NCI-H524 treated with DMSO at 0.1 percent for 48 hours (cell line): ENCODE results near the gene RPUSD1.
"Not testable (repeated sequence)": the region's sequence is repeated elsewhere in the genome, so short reads cannot be mapped to it uniquely, and the experiment has no call there.

ENCODE experiments used
- DNase-seq: peaks from one replicate; lab custom pipeline; 2025; lab: John Stamatoyannopoulos, UW

The RPUSD1 gene

DNA sequence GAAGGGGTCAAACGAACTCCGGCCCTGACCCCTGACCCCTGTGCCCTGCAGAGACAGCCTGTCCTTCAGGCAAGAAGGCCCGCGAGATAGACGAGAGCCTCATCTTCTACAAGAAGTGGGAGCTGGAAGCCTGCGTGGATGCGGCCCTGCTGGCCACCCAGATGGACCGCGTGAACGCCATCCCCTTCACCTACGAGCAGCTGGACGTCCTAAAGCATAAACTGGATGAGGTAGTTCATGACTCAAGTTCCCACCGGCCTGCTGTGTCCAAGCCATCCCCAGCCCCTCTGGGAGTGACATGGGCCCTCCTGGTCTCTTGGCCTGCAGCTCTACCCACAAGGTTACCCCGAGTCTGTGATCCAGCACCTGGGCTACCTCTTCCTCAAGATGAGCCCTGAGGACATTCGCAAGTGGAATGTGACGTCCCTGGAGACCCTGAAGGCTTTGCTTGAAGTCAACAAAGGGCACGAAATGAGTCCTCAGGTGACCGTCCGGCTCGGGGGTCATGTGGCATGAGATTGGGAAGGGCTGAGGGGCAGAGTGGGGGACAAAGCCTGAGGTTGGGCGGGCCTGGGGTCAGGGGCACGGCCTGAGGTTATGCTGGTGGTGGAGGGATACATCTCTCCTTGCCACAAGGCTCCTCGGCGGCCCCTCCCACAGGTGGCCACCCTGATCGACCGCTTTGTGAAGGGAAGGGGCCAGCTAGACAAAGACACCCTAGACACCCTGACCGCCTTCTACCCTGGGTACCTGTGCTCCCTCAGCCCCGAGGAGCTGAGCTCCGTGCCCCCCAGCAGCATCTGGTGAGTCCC, 22.0 kb downstream of the RPUSD1 start:
- no peak for DNase-seq

DNA sequence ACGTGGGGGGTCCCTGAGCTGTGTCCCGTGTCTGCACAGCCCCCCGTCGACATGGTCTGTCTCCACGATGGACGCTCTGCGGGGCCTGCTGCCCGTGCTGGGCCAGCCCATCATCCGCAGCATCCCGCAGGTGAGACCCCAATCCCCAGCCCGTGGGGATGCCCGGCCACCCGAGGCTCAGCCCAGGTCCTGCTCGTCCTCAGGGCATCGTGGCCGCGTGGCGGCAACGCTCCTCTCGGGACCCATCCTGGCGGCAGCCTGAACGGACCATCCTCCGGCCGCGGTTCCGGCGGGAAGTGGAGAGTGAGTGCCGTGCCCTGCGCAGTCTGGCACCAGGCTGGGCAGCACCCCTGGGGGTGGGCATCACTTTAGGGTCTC, 22.7 kb downstream of the RPUSD1 start:
- DNase-seq: no peak

DNA sequence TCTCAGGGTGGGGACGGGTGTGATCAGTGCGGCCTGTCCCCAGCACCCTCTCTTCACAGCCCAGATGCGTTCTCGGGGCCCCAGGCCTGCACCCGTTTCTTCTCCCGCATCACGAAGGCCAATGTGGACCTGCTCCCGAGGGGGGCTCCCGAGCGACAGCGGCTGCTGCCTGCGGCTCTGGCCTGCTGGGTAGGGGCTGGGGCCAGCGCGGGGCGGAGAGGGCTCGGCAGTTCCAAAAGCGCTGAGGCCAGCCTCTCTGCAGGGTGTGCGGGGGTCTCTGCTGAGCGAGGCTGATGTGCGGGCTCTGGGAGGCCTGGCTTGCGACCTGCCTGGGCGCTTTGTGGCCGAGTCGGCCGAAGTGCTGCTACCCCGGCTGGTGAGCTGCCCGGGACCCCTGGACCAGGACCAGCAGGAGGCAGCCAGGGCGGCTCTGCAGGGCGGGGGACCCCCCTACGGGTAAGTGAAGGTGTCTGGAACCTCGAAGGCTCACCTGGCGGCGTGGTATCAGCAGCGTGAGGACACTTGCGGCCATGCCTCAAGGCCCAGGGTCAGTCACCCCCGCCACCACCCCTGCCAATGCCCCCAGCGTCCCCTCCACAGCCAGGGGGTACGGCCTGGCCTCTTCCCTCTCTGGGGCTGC, 23.2 kb downstream of the RPUSD1 start:
- DNase-seq: no peak

DNA sequence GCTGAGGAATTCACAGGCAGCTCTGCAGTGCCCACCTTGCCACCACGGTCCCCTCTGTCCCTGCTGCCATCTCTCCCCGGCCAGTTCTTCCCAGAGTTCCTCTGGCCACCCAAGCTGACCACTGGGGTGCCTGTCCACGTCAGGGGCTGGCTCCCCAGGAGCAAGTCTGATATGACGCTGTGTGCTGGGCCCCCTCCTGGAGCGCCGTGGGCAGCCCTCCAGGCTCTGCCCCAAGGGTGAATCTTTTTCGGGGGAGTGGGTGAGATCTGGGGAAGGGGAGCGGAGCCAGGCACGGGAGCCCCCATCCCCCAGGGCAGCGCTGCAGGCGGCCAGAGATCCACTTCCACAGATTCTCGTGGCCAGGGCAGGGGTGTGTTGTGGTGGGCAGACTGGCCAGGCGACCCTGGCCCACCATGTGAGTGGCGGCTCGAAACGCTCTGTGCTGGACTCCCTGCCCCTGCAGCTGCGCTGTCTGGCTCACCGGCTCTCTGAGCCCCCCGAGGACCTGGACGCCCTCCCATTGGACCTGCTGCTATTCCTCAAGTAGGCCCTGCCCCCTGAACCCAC, 23.9 kb downstream of the RPUSD1 start:
- no peak for DNase-seq

DNA sequence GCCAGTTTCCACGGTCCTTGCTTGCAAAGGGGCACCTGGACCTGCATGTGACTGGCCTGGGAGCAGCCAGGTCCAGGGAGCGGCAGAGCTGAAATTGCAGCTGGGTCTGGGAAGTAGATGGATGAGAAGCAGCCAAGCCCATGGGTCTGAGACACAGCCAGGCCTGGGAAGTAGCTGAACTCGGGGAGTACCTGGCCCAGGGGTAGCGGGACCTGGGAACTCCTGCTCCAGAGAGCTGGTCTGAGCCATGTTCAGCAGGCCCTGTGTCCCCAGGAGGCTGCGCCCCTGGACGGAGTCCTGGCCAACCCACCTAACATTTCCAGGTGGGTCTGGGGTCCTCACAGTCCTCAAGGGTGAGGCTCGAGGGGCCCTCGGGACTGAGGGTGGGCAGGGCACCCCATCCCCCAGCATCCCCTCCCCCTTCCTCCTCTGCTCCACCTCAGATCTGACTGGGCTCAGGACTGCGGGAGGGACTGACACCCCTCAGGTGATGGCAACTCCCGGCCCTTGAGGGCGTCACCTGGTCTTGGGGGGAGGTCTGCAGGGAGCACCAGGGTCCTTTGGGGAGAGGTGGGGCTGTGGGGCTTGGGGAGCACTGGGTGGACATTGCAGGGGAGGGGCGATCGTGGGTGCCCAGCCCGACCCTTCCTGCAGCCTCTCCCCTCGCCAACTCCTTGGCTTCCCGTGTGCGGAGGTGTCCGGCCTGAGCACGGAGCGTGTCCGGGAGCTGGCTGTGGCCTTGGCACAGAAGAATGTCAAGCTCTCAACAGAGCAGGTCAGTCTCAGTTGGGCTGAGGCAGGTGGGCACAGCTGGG, 24.6 kb downstream of the RPUSD1 start:
- no peak for DNase-seq

DNA sequence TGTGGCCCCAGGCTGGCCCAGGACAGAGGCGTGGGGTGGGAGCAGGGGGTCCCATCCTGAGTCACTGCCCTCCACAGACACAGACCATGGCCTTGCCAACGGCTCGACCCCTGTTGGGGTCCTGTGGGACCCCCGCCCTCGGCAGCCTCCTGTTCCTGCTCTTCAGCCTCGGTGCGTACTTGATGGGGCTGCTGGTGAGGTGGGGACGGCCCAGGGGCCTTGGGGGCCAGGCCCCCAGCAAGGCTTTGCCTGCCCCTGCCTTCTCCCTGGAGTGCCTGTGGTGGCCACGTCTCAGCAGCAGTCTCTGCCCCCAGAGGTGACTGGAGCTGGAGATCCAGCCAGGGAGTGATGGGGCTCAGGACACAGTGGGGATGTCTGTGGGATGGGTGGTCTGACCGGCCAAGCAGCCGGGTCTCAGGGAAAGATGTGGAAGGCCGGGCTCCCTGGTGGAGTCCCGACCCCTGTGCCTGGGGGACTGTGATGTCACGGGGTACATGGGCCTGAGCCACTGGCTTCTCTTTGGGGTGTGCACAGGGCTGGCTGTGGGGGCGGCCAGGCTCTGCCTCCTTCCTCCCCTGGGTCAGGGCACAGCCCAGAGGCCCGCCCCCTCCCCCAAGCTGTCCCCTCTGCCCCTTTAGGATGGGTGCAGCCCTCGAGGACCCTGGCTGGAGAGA, 25.4 kb downstream of the RPUSD1 start:
- no peak for DNase-seq

DNA sequence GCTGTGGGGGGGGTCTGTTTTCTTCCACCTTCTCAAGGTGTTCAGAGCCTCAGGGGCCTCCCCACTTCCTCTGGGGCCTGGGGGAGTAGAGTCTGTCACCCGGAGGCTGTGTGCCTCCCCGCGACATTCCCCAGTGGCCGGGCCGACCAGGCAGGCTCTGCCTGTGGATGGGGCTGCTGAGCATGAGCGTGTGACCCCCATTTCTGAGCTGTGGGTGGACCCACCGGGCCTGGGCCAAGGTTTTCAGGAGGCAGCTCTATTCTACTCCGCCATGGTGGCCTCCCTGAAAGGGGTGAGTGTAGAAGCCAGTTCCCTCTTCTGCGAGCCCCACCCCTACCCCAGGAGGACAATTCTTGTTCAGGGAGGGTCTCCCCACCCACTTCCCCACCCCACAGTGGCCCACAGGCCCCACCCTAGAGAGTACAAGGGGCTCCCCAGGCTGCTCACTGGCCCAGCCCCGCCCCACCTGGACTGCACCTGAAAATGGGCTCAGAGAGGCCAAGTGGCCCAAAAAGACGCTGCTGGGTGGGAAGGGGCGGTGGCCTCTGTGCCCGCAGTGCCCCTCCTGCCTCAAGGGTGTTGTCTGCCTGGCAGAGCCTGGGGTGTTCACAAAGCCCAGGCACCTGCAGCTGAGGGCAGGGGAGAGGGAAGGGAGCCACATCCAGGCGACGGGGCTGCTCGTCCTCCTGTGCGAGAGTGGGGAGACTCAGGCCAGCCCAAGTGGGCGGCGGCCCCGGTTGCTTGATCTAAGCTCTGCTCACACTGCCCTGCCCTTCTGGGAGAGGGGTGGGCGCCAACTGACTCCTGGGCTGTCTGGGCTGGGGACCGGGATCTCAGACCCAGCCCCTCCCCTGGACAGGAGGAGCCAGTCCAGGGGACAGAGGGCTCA, 26.3 kb downstream of the RPUSD1 start:
- no peak for DNase-seq

DNA sequence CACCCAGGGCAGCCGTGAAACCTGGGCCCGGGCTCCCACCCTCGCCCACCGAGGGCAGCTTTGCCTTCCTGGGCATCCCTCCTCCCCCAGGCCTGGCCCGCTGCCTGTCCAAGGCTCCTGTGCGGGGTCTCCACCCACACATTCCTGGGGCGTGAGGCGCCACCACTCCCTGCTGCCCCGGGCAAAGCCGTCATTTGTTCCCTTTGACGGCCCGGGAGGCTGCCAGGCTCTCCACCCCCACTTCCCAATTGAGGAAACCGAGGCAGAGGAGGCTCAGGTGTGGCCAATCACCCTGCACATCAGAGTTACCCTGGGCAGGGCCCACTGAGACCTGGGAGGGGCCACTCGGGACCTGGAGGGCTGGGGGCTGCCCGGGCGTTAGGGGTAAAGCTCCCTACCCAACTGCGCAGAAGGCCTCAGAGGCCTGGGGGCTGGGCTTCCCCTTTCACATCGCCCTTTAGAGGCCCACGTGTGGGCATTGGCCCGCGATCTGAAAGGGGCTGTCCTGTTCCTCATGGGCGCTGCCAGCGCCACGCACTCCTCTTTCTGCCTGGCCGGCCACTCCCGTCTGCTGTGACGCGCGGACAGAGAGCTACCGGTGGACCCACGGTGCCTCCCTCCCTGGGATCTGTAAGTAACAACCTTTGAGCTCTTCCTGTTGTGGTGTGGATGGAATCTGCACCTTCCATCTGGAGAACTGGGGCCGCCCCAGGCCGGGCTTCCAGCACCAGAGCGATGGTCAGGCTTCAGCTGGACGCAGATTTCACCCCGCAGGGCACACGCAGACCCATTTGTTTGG, 27.4 kb downstream of the RPUSD1 start, which contains the start of gene MSLN:
MSLN (plus strand) TSS at position 190 of the 799 bp plus-strand sequence. CDS start 1,947 bp downstream, outside the sequence.
- no peak for DNase-seq

DNA sequence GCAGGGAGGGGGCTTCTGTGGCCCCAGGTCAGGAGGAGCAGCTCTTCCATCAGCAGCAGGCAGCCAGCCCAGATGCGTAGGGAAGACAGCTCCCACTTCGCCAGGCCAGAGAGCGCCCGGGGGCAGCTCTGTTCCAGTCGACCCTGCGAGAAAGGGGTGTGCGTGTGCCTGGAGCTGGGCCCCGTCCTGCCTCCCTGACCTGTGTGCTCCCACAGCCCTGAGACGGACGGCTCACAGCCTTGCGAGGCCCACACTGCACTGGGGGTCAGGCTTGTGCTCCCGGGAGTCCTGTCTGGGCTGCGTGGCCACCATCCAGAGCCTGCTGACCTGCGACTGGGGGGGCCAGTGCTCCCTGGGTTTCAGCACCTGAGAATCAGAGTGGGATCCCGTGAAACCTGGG, 28.1 kb downstream of the RPUSD1 start:
- no peak for DNase-seq

DNA sequence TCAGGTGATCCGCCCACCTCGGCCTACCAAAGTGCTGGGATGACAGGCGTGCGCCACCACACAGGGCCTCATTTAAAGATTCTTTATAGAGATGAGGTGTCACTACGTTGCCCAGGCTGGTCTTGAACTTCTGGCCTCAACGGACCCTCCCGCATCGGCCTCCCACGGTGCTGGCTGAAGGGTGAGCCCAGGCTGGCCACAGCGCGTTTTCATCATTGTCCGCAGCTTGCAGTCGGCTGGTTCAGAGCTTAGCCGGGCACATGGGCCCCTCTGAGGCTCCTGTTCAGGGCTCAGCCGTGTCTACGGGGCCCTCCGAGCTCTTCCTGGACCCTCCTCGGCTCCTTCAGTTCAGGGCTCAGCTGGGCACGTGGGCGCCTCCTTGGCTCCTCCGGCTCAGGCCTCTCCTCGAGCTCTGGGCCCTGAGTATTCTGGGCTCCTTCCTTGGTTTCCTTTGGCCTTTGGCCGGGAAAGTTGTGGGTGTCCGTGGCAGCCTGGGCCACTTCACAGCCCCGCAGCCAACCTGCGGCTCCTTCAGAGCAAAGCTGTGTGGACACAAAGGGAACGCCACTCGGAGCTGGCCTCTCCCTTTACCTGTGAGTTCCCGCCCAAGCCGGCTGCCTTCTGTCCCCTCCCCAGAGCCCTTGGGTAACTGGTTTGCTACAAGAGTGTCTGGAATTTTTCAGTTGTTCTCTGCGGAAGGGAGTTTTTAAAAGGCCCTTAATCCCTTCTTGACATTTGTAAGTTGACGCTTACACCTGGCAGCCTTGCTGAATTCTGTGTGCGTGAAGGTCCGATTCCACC, 28.9 kb downstream of the RPUSD1 start:
- no peak for DNase-seq

DNA sequence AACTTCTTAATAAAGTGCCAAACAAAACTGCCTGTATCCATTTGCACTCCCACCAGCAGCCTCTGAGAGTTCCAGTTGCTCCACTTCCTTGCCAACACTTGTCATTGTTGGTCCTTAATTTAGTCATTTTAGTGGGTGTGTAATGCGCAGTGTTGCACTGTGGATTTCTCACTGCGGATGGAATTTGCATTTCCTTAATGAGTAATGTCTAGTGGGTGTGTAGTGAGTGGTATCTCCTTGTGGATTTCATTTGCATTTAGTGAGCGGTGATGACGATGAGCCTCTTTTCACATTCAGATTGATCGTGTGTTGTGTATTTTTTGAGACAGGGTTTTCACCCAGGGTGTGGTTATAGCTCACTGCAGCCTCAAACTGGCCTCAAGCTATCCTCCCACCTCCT, 31.8 kb downstream of the RPUSD1 start:
- no peak for DNase-seq

DNA sequence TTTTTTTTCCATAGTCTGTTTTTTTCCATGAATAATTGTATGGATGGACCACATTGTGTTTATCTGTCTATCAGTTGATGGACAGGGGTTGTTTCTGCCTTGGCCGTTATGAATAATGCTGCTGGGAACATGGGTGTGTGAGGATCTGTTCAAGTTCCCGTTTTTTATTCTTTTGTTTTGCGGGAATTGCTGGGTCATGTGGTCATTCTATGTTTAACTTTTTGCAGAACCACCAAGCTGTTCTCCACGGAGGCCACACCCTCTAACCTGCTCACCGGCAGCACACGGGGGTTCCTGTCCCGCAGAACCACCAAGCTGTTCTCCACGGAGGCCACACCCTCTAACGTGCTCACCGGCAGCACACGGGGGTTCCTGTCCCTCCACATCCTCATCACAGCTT, 33.5 kb downstream of the RPUSD1 start:
- no peak for DNase-seq

DNA sequence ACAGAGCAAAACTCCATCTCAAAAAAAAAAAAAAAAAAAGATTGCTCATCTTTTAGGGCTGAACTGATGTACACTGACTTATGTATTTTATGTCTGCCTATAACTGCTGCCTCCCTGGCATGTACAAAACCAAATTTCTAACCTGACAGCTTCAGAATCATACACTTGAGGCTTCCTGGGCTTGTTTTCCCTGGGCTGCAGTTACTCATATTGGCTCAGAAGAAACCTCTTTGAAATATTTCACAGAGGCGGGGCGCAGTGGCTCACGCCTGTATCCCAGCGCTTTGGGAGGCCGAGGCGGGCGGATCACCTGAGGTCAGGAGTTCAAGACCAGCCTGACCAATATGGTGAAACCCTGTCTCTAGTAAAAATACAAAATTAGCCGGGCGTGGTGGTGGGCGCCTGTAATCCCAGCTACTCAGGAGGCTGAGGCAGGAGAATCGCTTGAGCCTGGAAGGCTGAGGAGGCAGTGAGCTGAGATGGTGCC, 34.0 kb downstream of the RPUSD1 start:
- DNase-seq: not testable (repeated sequence)

DNA sequence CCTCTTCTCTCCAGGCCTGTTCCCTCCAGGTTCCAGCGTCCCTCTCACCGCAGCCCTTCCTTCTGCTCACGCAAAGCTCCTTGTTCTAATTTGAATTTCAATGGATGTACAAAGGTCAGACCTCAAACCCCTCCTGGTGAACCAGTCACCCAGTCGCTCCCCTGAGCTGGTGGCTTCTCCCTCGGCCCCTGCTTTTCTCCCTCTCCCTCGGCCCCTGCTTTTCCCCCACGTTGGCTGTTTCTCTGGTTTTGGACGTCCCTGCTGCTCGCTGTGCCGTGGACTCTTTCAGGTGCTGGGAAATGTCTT, 36.2 kb downstream of the RPUSD1 start:
- DNase-seq: no peak

DNA sequence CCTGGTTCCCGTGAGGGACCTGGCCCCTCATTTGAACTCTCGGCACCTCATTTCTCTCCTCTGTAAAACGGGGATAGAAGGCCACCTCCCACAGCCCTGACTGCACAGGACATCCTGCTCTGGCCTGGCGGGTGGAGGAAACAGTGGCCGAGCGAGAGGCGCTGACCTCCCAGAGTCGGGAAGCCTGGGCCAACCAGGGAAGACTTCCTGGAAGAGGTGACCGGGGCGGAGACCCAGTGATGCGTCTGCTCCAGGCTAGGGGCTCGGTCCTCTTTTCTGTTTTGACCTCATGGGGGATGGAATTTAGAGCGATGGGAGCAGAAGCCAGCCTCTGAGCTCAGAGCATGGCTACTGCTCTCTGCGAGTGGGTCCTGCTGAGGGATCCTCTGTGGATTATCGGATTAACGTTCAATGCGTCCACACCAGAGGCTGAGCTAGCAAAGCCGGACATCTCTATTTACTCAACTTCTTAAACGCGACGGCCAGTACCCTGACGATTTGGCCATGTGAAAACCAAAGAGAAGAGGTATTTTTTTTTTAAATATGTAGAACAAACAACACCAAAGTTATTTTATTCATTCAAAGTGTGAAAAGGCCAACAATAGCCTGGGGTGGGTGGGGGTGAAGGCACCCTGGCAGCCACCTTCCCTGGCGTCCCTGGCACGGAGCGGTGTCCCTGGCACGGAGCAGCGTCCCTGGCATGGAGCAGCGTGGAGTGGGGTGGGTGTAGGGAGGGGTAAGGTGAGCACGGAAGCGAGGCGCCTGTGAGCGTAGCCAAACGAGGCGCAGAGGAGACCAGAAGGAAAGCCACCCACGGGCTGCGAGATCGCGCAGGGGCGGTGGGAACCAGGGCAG, 36.8 kb downstream of the RPUSD1 start:
- DNase-seq: no peak

DNA sequence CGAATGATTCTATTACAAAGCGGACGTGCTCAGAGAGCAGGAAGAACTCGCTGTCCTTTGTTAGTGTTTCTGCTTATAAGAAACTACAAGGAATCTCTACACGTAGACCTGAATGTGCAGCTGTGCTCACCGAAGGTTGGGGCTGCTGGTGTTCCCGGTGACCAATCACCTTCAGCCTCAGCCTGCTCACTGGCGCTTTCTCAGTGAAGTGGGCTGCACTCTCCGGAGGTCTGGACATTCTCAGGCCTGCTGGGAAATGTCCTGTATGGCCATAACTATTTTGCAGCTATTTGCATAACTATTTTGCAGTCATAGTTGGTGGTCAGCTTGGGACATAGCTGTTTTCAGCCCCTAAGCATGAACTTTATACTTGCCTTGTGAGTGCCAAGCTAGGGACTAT, 37.7 kb downstream of the RPUSD1 start:
- no peak for DNase-seq

DNA sequence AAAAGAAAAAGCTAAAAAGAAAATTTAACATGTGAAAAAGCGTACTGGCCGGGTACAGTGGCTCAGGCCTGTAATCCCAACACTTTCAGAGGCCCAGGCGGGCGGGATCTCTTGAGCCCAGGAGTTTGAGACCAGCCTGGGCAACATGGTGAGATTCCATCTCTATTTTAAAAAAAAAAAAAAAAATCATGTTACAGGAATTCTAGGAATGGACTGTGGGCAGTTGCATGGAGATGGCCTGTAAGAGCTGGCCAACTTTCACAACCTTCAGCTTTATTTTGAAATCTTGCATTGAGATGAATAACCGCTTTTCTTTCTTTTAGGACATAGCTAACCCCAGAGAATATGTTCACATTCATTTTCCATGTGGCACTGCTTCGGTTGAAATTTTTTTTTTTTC, 39.2 kb downstream of the RPUSD1 start:
- no peak for DNase-seq
